GM18507 (cell line): ENCODE measurements around the gene PLAGL2.
"Not testable (repeated sequence)": the region's sequence is repeated elsewhere in the genome, so short reads cannot be mapped to it uniquely, and the experiment has no call there.

Experiments used
- DNase-seq: peaks from one replicate; pipeline ENCODE4 v3.0.0; 2011; ENCODE audit warnings: low read depth; ENCODE audit not compliant: insufficient read length; ENCODE audit errors: extremely low spot score
- FAIRE-seq: peaks from 2 replicates; lab custom pipeline; 2011; peaks lifted over from hg19 to GRCh38; lab: Jason Lieb, UNC

Gene PLAGL2

GRCh38 chr20:32207626-32208498 is at the start of gene PLAGL2, which contains the start of gene POFUT1:
Gene PLAGL2 (minus strand): TSS chr20:32207743. CDS start chr20:32202178, 5,565 bp downstream.
Gene POFUT1 (plus strand): TSS chr20:32207880. CDS start chr20:32207942, 62 bp downstream.
- DNase-seq, result peak; percentile 99
- FAIRE-seq, result peak; percentile 9

DNA sequence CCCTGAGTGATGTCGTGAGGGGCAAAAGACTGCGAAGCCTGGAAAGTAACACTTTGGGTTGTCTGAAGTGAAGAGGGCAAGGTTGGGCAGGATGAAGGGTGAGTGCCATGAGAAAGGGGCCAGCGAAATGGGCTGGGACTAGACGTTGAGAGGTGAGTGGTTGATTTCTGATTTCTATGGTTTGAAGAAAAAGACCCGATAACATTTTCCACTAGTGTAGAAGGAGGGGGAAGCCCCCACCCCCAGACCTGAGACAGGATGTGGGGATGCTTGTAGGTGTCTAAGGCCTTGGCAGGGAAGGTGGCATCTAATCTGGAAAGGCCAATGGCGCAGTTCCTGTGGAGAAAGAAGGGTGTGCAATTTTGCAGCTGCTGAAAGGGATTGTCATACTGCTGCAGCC is 44.6 kb upstream of the PLAGL2 start:
- FAIRE-seq (no peak), DNase-seq (no peak)

DNA sequence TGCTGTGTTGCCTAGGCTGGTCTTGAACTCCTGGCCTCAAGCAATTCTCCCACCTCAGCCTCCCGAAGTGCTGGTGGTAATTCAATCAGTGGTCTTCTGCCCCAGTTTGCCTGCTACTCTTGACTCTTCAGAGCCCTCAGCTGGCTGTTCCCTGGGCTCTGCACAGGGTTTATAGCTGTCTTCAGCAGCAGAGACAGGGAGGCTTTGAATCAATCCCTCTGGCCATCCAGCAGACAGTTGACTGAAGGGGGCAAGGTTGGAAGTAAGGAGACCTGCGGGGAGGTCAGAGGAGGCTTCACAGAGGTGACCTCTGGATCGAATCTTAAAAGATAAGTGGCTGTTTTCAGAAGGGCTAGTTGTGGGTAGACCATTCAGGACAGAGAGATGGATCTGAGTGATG is 43.9 kb upstream of the PLAGL2 start:
- DNase-seq, result no peak
- no peak for FAIRE-seq

DNA sequence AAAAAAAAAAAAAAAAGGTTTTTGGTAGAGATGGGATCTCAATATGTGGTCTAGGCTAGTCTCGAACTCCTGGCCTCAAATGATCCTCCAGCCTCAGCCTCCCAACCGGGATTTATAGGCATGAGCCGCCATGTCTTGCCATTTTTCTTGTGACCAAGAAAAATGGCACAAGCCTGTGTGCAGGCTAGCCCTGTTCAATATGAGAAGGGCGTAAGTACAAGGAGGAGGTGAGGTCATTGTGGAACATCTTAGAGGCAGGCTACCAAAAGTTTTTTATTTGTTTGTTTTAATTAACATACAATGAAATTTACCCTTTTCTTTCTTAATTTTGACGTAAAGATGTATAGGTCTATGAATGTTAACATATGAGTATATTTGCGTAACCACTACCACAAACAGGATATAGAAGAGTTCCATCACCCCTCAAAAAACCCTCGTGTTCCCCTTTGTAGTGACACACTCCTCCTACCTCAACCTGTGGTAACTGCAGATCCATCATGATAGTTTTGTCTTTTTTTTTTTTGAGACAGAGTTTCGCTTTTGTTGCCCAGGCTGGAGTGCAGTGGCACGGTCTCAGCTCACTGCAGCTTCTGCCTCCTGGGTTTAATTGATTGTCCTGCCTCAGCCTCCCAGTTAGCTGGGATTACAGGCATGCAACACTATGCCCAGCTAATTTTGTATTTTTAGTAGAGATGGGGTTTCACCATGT is 41.6 kb upstream of the PLAGL2 start:
- FAIRE-seq (no peak), DNase-seq (no peak)

DNA sequence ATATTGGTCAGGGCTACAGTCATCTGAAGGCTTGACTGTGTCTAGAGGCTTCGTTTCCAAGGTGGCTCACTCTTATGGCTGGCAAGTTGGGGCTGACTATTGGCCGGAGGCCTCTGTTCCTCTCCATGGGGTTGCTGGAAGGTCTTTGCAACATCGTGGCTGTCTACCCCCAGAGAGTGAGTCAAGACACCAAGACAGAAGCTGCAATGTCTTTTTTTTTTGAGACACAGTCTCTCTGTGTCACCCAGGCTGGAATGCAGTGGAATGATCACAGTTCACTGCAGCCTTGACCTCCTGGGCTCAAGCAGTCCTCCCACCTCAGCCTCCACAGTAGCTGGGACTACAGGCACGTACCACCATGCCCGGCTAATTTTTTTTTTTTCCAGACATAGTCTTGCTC is 40.5 kb upstream of the PLAGL2 start:
- no peak for FAIRE-seq
- DNase-seq, result no peak

DNA sequence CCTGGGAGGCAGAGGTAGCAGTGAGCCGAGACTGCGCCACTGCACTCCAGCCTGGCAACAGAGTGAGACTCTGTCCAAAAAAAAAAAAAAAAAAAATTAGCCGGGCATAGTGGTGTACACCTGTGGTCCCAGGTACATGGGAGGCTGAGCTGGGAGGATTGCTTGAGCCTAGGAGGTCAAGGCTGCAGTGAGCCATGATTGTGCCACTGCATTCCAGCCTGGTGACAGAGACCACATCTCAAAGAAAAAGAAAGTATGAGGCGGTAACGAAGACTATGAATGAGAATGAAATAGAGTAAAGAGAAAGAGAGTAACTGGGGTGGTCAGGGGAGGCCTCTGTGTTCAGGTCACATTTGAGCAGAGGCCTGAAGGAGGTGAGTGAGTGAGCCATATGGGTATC is 38.7 kb upstream of the PLAGL2 start:
- DNase-seq, FAIRE-seq: not testable (repeated sequence)

GRCh38 chr20:32244959-32245358 is 37.4 kb upstream of the PLAGL2 start:
- DNase-seq, result no peak
- no peak for FAIRE-seq

GRCh38 chr20:32244150-32244823 is 36.7 kb upstream of the PLAGL2 start:
- FAIRE-seq, result no peak
- DNase-seq, result no peak

- DNase-seq (no peak), FAIRE-seq (no peak)
Observed at GRCh38 chr20:32241807-32242206, 34.3 kb upstream of the PLAGL2 start.

DNA sequence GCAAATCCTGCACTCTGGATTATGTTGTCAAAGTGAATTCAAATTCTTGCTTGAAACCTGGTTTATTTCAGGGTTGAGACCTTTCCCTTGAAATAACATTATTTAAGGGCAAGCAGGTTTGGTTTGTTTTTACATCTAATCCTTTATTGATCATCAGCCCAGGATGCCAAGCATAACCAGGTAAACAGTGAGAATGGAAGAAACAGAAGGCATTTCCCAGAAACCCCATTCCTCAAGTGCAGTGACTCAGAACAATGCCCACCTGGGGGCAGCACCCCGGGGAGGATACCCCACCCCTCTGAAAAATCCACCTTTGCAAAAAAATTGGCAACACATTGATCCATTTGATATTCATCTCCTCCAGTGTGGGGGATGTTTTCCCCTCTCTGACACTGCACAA is 32.7 kb upstream of the PLAGL2 start:
- FAIRE-seq (no peak), DNase-seq (no peak)

GRCh38 chr20:32238483-32239425 is 31.2 kb upstream of the PLAGL2 start:
- DNase-seq, result no peak
- no peak for FAIRE-seq

DNA sequence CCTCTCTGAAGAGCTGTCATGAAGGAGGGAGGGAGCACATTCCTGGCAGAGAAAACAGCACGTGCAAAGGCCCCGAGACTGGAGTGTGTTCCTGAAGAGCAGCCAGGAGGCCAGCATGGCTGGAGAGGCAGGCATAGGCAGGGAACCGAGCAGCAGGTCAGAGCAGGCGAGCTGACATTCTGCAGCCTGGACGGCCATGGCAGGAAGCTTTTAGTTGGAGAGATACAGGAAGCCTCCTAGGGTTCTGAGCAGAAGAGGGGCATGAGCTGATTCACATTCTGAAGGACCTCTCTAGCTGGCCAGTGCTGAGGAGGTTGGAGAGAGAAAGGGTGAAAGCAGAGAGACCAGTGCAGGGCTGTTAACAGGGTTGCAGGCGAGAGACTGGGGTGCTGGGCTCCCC is 29.9 kb upstream of the PLAGL2 start:
- FAIRE-seq, result no peak
- DNase-seq, result no peak

- no peak for FAIRE-seq
- DNase-seq, result no peak
Observed at GRCh38 chr20:32236819-32237218, 29.3 kb upstream of the PLAGL2 start.

DNA sequence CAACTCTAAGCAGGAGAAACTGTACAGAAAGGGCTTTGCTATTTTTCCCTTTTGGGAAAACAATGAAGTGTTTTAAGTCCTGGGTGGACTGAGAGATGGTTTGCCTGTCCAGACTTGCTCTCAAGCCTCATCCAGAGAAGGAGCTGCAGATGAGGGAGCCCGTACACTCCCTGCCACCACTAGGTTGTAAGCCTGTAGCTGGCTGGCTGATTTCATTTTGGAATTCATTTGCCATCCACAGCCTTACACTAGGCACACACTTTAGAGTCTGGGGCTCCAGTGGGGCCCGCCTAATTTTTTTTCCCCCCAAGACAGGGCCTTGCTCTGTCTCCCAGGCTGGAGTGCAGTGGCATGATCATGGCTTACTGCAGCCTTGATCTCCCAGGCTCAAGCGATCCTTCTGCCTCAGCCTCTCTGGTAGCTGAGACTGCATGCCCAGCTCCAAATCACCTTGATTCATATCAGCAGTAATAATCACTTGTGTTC is 28.5 kb upstream of the PLAGL2 start:
- FAIRE-seq (no peak), DNase-seq (no peak)

DNA sequence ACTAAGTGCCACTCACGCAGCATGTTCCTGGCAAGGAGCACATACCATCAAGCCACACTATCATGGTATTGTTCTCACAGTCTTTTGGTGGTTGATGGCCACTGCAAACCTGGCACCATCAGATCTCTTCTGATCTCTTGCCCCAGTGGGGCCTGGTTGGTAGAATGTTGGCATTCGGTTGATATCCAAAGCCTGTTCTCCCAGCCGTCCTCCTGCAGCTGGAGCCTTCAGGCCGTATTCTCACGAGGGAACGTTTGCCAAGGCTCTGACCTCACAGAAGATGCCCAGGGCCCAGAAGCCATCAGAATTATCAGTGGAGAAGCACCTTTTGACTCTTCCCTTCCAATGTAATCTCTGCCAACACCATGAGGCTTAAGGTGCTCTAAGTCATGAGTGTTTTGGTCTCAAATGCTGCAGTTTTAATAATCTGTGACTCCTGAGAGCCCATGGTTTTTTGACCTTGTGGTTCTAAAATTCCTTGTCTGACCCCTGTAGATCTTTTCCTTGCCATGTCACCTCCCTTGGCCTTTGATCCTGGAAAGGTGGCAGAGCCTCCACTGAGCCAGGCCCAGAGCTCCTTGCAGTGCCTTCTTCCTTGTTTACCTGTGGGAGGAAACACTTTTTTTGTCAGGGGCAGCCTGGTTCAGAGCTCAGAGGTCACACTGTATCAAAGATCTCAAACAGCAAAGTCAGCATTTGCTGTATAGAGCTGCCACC is 27.9 kb upstream of the PLAGL2 start:
- no peak for FAIRE-seq
- no peak for DNase-seq

DNA sequence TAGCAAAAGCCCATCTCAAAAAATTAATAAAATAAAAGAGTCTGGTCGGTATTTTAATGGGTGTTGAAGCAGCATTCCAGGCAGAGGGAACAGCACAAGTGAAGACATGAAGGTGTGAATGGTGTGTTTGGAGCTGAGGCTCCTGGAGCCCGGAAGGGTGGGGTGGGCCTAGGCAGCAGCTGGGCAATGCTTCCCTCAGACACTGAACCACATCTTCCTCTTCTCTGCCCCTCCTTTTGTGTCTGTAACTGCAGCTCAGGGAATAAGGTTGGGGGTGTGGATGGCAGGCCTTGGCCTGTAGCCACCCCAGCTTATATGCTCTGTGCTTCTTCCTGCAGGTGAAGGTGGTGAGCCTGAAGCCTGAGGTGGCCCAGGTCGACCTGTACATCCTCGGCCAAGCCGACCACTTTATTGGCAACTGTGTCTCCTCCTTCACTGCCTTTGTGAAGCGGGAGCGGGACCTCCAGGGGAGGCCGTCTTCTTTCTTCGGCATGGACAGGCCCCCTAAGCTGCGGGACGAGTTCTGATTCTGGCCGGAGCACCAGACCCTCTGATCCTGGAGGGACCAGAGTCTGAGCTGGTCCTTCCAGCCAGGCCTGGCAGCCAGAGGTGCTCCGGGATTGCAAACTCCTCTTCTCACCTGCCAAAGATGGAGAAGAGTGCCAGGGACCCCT is 26.7 kb upstream of the PLAGL2 start:
- DNase-seq (no peak), FAIRE-seq (no peak)

DNA sequence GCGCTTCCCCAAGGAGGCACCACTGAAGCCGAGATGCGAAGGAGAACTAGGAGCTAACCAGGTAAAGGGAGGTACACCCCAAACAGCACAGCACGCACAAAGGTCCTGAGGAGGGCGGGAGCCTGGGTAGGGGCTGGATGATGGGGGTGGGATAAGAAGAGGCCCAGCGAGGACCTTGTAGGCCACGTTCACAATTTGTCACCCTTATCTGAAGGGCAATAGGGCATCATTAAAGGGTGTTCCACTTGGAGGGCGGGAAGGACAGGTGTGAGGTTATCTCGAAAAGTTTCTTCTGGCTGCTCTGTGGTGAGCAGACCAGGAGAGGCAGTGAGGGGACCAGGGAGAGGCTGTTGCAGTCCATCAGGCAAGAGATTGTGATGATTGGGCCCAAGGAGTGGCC is 25.7 kb upstream of the PLAGL2 start:
- no peak for DNase-seq
- FAIRE-seq, result no peak

GRCh38 chr20:32232326-32232886 is 24.9 kb upstream of the PLAGL2 start:
- FAIRE-seq (peak; percentile 36), DNase-seq (no peak)
